ENCODE results near the gene FCRL5.

Gene FCRL5

GRCh38 chr1:157517016-157517415 lies 35.3 kb downstream of the FCRL5 start:
- Histone ChIP-seq H3K36me3 (no peaks in the 10 kb centered on the region), H4K20me1 (no peaks in the 10 kb centered on the region), H3K9me3 (replicated peaks in 1 of 11) (no peaks in the 10 kb centered on the region), H3K4me1 (peaks cover 5 to 15% (median 11%) of the 10 kb centered on the region in 10 experiments; a peak in 19 of 20 replicates), H3K27ac (no peak overlapping the region), H3K27me3 (no peaks in the 10 kb centered on the region), H3K9ac (no peak overlapping the region), H3K4me2 (no peak overlapping the region), H3K4me3 (no peak overlapping the region)
- TF ChIP-seq Cebpa-rat (IDR thresholded peaks at IDR 0.05): no peak

- H3K4me2 ChIP-seq: no peak overlapping the region
- no peak for TF ChIP-seq Cebpa-rat (IDR thresholded peaks at IDR 0.05)
- H4K20me1 ChIP-seq: no peaks in the 10 kb centered on the region
- no peaks in the 10 kb centered on the region for H3K27me3 ChIP-seq
- H3K27ac ChIP-seq: no peak overlapping the region
- H3K4me3 ChIP-seq: no peak overlapping the region
- H3K4me1 ChIP-seq: peaks cover 7 to 21% (median 17%) of the 10 kb centered on the region in 10 experiments; a peak in 19 of 20 replicates
- no peaks in the 10 kb centered on the region for H3K9me3 ChIP-seq (replicated peaks in 1 of 11)
- no peak overlapping the region for H3K9ac ChIP-seq
- no peaks in the 10 kb centered on the region for H3K36me3 ChIP-seq
These were observed 36.6 kb downstream of the FCRL5 start for GRCh38 chr1:157515709-157516108.

- TF ChIP-seq Cebpa-rat (IDR thresholded peaks at IDR 0.05): no peak
- H4K20me1 ChIP-seq: no peaks in the 10 kb centered on the region
- H3K27ac ChIP-seq: no peak overlapping the region
- no peak overlapping the region for H3K4me2 ChIP-seq
- H3K4me1 ChIP-seq: peaks cover 7 to 21% (median 17%) of the 10 kb centered on the region in 10 experiments; a peak in 19 of 20 replicates
- no peaks in the 10 kb centered on the region for H3K9me3 ChIP-seq (replicated peaks in 1 of 11)
- H3K27me3 ChIP-seq: no peaks in the 10 kb centered on the region
- H3K9ac ChIP-seq: no peak overlapping the region
- H3K4me3 ChIP-seq: no peak overlapping the region
- H3K36me3 ChIP-seq: no peaks in the 10 kb centered on the region
These were observed 37.2 kb downstream of the FCRL5 start for GRCh38 chr1:157515141-157515540.

- Histone ChIP-seq H3K4me2 (peak overlapping the region; percentile 6 to 73 (median 56); a peak in 20 of 22 replicates), H3K4me1 (peaks cover 7 to 21% (median 17%) of the 10 kb centered on the region in 10 experiments; a peak in 19 of 20 replicates), H3K9ac (no peak overlapping the region), H3K36me3 (no peaks in the 10 kb centered on the region), H3K27ac (no peak overlapping the region), H3K9me3 (replicated peaks in 1 of 11) (no peaks in the 10 kb centered on the region), H4K20me1 (no peaks in the 10 kb centered on the region), H3K4me3 (no peak overlapping the region), H3K27me3 (no peaks in the 10 kb centered on the region)
- no peak for TF ChIP-seq Cebpa-rat (IDR thresholded peaks at IDR 0.05)
These were observed 40.0 kb downstream of the FCRL5 start for GRCh38 chr1:157512036-157512969.

GRCh38 chr1:157509546-157510232 lies 42.6 kb downstream of the FCRL5 start:
- no peak overlapping the region for H3K27ac ChIP-seq

GRCh38 chr1:157505481-157506272 lies 46.6 kb downstream of the FCRL5 start:
- Histone ChIP-seq H3K27me3 (no peaks in the 10 kb centered on the region), H3K9me3 (replicated peaks in 1 of 11) (peaks cover 0 to 2% (median 0%) of the 10 kb centered on the region in 11 experiments; a peak in 1 of 22 replicates), H3K9ac (no peak overlapping the region), H3K4me2 (no peak overlapping the region), H3K36me3 (no peaks in the 10 kb centered on the region), H3K4me1 (no peaks in the 10 kb centered on the region), H3K27ac (no peak overlapping the region), H3K4me3 (no peak overlapping the region), H4K20me1 (no peaks in the 10 kb centered on the region)
- no peak for TF ChIP-seq Cebpa-rat (IDR thresholded peaks at IDR 0.05)

More at GRCh38 chr1:157509546-157510232, 42.6 kb downstream of the FCRL5 start:
- Histone ChIP-seq H3K4me3 (no peak overlapping the region), H4K20me1 (no peaks in the 10 kb centered on the region), H3K4me2 (no peak overlapping the region), H3K9ac (no peak overlapping the region), H3K36me3 (no peaks in the 10 kb centered on the region), H3K4me1 (peaks cover 7 to 21% (median 17%) of the 10 kb centered on the region in 10 experiments; a peak in 19 of 20 replicates), H3K9me3 (replicated peaks in 1 of 11) (peaks cover 0 to 2% (median 0%) of the 10 kb centered on the region in 11 experiments; a peak in 1 of 22 replicates), H3K27me3 (no peaks in the 10 kb centered on the region)
- no peak for TF ChIP-seq Cebpa-rat (IDR thresholded peaks at IDR 0.05)

- Histone ChIP-seq H3K36me3 (no peaks in the 10 kb centered on the region), H4K20me1 (no peaks in the 10 kb centered on the region), H3K4me2 (no peak overlapping the region)
These were observed 47.7 kb downstream of the FCRL5 start for GRCh38 chr1:157504646-157505045.

GRCh38 chr1:157499521-157499920 lies 52.8 kb downstream of the FCRL5 start:
- Histone ChIP-seq H3K27ac (no peak overlapping the region), H3K27me3 (no peaks in the 10 kb centered on the region), H3K4me1 (no peaks in the 10 kb centered on the region), H3K4me3 (no peak overlapping the region), H3K9ac (no peak overlapping the region), H3K36me3 (no peaks in the 10 kb centered on the region), H4K20me1 (no peaks in the 10 kb centered on the region), H3K4me2 (no peak overlapping the region), H3K9me3 (replicated peaks in 1 of 11) (peaks cover 0 to 8% (median 4%) of the 10 kb centered on the region in 11 experiments; a peak in 5 of 22 replicates)
- no peak for TF ChIP-seq Cebpa-rat (IDR thresholded peaks at IDR 0.05)

More at GRCh38 chr1:157504646-157505045, 47.7 kb downstream of the FCRL5 start:
- no peak for TF ChIP-seq Cebpa-rat (IDR thresholded peaks at IDR 0.05)
- no peaks in the 10 kb centered on the region for H3K4me1 ChIP-seq
- no peak overlapping the region for H3K27ac ChIP-seq
- no peak overlapping the region for H3K4me3 ChIP-seq
- no peak overlapping the region for H3K9ac ChIP-seq
- no peaks in the 10 kb centered on the region for H3K27me3 ChIP-seq
- H3K9me3 ChIP-seq (replicated peaks in 1 of 11): peaks cover 0 to 2% (median 0%) of the 10 kb centered on the region in 11 experiments; a peak in 2 of 22 replicates

GRCh38 chr1:157498736-157499090 lies 53.6 kb downstream of the FCRL5 start:
- Histone ChIP-seq H3K4me2 (no peak overlapping the region), H4K20me1 (no peaks in the 10 kb centered on the region), H3K4me3 (no peak overlapping the region), H3K9ac (no peak overlapping the region), H3K27me3 (no peaks in the 10 kb centered on the region), H3K27ac (no peak overlapping the region), H3K36me3 (no peaks in the 10 kb centered on the region), H3K9me3 (replicated peaks in 1 of 11) (peaks cover 0 to 8% (median 4%) of the 10 kb centered on the region in 11 experiments; a peak in 5 of 22 replicates), H3K4me1 (no peaks in the 10 kb centered on the region)
- TF ChIP-seq Cebpa-rat (IDR thresholded peaks at IDR 0.05): no peak

All from BLaER1 treated with 17β-estradiol and CSF1 and Interleukin-3, amounts not matched to agents 10 nM and 100 nM (cell line).